GM10266 (cell line): ENCODE data around the gene BEST4.

ENCODE experiments used
- DNase-seq: peaks from one replicate; pipeline ENCODE4 v3.0.0; 2012; ENCODE audit errors: extremely low spot score
- CTCF ChIP-seq: IDR thresholded peaks from 2 replicates; pipeline ENCODE4 v1.5.1; 2012; ENCODE audit warnings: mild to moderate bottlenecking, low read depth; ENCODE audit not compliant: control insufficient read depth, insufficient read depth; ENCODE audit errors: missing control alignments

The BEST4 gene

GRCh38 chr1:44808938-44809917 lies 21.3 kb upstream of the BEST4 start:
- no peak for TF ChIP-seq CTCF
- DNase-seq, result peak; percentile 88

- DNase-seq, result peak; percentile 77
- TF ChIP-seq CTCF, result no peak
These were observed 20.3 kb upstream of the BEST4 start, which contains the start of gene BTBD19 for GRCh38 chr1:44808063-44808937. Gene BTBD19, plus strand, starts transcription at chr1:44808523. Its CDS starts 298 bp downstream, at chr1:44808821.

- peak; percentile 88 for DNase-seq
- TF ChIP-seq CTCF, result no peak
These were observed 19.5 kb upstream of the BEST4 start for GRCh38 chr1:44807364-44808062.

DNA sequence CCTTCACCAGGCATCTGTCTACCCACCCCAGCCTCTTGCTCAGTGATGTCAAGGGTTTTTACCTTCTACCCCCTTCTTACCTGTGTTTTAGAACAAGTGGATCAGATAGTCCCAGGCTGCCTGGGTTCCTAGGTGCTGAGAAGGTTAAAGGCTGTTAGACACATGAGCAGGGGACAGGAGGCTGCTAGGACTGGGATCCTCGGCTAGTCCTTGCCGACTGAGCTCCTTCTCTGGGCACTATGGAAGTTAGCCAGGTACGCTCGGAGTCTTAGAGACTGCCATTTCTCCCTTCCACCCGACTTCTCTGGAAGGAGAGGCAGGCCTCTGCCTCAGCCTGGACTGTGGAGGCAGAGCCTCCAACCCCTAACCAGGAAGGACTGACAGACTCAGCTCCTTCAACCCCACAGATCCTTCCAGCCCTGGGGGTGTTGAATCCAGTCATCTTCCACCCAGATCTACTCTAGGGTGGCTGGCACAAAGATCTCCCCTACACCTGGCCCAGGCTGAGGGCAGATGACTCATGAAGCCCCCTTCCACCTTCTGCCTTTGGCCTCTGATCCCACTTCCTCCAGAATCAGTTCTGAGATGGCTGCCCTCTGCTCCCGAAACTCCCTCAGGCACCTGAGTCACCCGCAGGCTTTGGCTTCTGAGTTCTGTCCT lies 18.9 kb upstream of the BEST4 start, which contains the start of gene DYNLT4:
Gene DYNLT4, minus strand, starts transcription at position 648 of the 660 bp plus-strand sequence. CDS start 683 bp downstream, outside the sequence.
- no peak for DNase-seq
- TF ChIP-seq CTCF, result no peak

- no peak for DNase-seq
- no peak for TF ChIP-seq CTCF
These were observed 18.2 kb upstream of the BEST4 start for GRCh38 chr1:44806025-44806703.

- DNase-seq, result no peak
- TF ChIP-seq CTCF, result no peak
These were observed 17.5 kb upstream of the BEST4 start for GRCh38 chr1:44805311-44806024.
